VCaP (cell line): ENCODE measurements around the gene WSB2.

Experiments
- H3K27ac ChIP-seq: fragments of 450-650 bp; 2 replicates; pipeline ENCODE4 v1.5.1; 2017
- CTCF ChIP-seq: fragments of 450-650 bp; conservative IDR thresholded peaks from 2 replicates; pipeline ENCODE4 v1.5.1; 2017; ENCODE audit warnings: mild to moderate bottlenecking, moderate library complexity

WSB2 gene

GRCh38 chr12:118073768-118074167, 12.8 kb upstream of the WSB2 start:
- TF ChIP-seq CTCF: no peak
- H3K27ac ChIP-seq: no peak overlapping the region

- no peak overlapping the region for H3K27ac ChIP-seq
- TF ChIP-seq CTCF: no peak
Measured at GRCh38 chr12:118070650-118071049, 9.7 kb upstream of the WSB2 start.

GRCh38 chr12:118068445-118068844, 7.5 kb upstream of the WSB2 start:
- no peak overlapping the region for H3K27ac ChIP-seq
- no peak for TF ChIP-seq CTCF

GRCh38 chr12:118065380-118065779, 4.4 kb upstream of the WSB2 start:
- no peak for TF ChIP-seq CTCF
- peak overlapping the region; percentile 99; the same call in 1 of the 2 replicates for H3K27ac ChIP-seq

GRCh38 chr12:118064608-118065007, 3.6 kb upstream of the WSB2 start:
- TF ChIP-seq CTCF: no peak
- H3K27ac ChIP-seq: peak overlapping the region; percentile 99

GRCh38 chr12:118063576-118064391, 2.8 kb upstream of the WSB2 start:
- TF ChIP-seq CTCF: no peak
- peak overlapping the region; percentile 99 for H3K27ac ChIP-seq

GRCh38 chr12:118061873-118062843, 1.2 kb upstream of the WSB2 start:
- H3K27ac ChIP-seq: peak overlapping the region; percentile 99

More at GRCh38 chr12:118061873-118062843, 1.2 kb upstream of the WSB2 start:
- TF ChIP-seq CTCF: no peak
